BE2C (cell line): ENCODE data around the gene MAP2K4.

Experiments used
- DNase-seq: peaks from one replicate; pipeline ENCODE4 v3.0.0-alpha.2; 2020
- H3K27me3 ChIP-seq: fragments of 250-450 bp; sonication (Bioruptor Pico); 2 replicates; pipeline ENCODE4 v1.5.1; 2020; ENCODE audit warnings: mild to moderate bottlenecking
- H3K36me3 ChIP-seq: fragments of 250-450 bp; sonication (Bioruptor Pico); 2 replicates; pipeline ENCODE4 v1.5.1; 2020; ENCODE audit warnings: mild to moderate bottlenecking
- H3K4me1 ChIP-seq: fragments of 250-450 bp; sonication (Bioruptor Pico); 2 replicates; pipeline ENCODE4 v1.5.1; 2020
- H3K4me3 ChIP-seq: 2 replicates; pipeline ENCODE4 v1.5.1; 2011; ENCODE audit warnings: low read depth, low read length
- H3K9me3 ChIP-seq: fragments of 250-450 bp; sonication (Bioruptor Pico); 2 replicates; pipeline ENCODE4 v1.5.1; 2020
- TF ChIP-seq, protein P1 (sequence below): IDR thresholded peaks from 2 replicates; pipeline ENCODE4 v1.5.1; 2012; ENCODE audit warnings: mild to moderate bottlenecking, low read depth, low read length

Gene MAP2K4

DNA sequence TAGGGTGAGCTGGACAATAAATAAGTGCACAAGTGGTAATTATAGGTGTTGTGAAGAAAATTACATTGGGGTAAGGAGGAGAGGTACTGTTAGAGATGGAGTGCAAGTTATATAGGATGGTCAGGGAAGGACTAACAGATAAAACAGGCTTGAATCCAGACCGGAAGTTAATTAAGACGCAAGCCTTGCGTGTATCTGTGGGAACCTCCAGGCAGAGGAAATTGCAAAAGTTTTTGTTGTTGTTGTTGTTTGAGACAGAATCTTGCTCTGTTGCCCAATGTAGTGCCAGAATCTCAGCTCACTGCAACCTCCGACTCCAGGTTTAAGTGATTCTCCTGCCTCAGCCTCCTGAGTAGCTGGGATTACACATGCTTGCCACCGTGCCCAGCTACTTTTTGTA lies 21.0 kb upstream of the MAP2K4 start:
- no peak overlapping the region for H3K4me3 ChIP-seq
- DNase-seq = no peak
- H3K4me1 ChIP-seq = no peaks in the 10 kb centered on the region
- no peaks in the 10 kb centered on the region for H3K36me3 ChIP-seq
- H3K9me3 ChIP-seq = no peaks in the 10 kb centered on the region
- H3K27me3 ChIP-seq = no peaks in the 10 kb centered on the region
- TF ChIP-seq, protein P1, sequence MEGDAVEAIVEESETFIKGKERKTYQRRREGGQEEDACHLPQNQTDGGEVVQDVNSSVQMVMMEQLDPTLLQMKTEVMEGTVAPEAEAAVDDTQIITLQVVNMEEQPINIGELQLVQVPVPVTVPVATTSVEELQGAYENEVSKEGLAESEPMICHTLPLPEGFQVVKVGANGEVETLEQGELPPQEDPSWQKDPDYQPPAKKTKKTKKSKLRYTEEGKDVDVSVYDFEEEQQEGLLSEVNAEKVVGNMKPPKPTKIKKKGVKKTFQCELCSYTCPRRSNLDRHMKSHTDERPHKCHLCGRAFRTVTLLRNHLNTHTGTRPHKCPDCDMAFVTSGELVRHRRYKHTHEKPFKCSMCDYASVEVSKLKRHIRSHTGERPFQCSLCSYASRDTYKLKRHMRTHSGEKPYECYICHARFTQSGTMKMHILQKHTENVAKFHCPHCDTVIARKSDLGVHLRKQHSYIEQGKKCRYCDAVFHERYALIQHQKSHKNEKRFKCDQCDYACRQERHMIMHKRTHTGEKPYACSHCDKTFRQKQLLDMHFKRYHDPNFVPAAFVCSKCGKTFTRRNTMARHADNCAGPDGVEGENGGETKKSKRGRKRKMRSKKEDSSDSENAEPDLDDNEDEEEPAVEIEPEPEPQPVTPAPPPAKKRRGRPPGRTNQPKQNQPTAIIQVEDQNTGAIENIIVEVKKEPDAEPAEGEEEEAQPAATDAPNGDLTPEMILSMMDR = no peak

DNA sequence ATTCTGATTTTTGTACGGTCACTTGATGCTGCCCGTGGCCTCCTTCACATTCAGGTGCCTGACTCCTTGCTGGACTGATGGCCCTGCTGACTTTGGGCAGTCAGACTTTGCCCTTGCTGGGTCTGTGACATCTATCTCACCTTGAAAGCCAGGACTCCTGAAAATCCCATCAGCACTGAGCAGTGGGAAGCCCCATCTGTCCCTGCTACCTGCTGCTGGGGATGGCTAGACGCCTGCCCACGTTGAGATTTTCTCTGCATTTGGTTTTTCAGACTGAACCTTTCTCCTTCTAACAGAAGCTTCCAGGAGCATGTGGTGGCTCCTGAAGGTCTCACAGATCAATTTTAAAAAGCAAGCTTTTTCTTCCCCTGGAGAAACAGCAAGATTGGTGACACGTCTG lies 13.2 kb upstream of the MAP2K4 start:
- Histone ChIP-seq H3K36me3 (no peaks in the 10 kb centered on the region), H3K4me1 (no peaks in the 10 kb centered on the region), H3K9me3 (no peaks in the 10 kb centered on the region), H3K4me3 (no peak overlapping the region), H3K27me3 (no peaks in the 10 kb centered on the region)
- DNase-seq = no peak
- TF ChIP-seq, protein P1 = no peak

DNA sequence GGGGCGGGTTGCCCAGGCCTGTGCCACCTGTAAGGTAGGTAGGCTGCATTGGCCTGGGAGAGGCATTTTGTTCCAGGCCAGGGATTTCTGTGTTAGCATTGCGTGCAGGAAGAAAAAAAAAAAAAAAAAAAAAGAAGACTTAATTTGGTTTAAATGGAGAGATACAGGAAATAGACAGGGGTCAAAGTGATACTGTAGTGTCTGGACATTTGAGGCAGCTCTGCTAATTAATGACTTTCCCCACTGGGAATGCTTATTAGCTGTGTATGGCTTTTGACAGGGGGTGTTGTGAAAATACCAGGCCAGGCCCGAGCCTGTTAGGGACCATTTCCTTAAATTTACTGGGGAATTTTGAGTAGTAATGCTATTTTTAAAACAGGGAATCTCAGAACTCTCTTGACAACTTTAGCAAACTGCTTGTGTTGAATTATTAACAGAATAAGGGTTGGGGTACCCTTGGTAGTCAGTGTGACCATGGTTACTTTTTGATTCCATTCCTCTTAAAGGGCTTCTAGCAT lies 1.0 kb downstream of the MAP2K4 start:
- DNase-seq = no peak
- Histone ChIP-seq H3K4me3 (peak overlapping the region; percentile 56), H3K36me3 (no peaks in the 10 kb centered on the region), H3K9me3 (no peaks in the 10 kb centered on the region), H3K4me1 (no peaks in the 10 kb centered on the region), H3K27me3 (no peaks in the 10 kb centered on the region)
- TF ChIP-seq, protein P1 = no peak

DNA sequence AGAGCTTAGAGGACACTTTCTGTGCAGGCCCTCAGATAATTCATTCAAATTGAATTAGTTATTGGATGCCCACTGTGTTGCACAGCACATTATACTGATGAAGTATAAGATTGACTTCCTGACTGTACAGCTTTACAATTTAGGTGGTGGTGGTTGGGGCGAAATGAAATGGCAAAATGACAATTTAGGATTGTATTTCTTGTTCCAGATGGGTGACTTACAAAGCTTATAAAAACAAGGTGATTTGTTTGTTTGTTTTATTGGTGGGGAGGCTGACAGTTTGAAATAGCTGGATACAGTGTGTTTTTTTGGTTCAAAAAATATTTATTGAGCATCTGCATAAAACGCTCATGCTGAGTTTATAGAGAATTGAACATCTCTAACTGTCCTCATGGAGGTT lies 1.6 kb downstream of the MAP2K4 start:
- TF ChIP-seq, protein P1 = no peak
- DNase-seq = no peak
- no peaks in the 10 kb centered on the region for H3K27me3 ChIP-seq
- peak overlapping the region; percentile 56; the same call in 1 of the 2 replicates for H3K4me3 ChIP-seq
- no peaks in the 10 kb centered on the region for H3K9me3 ChIP-seq
- H3K36me3 ChIP-seq = no peaks in the 10 kb centered on the region
- no peaks in the 10 kb centered on the region for H3K4me1 ChIP-seq

DNA sequence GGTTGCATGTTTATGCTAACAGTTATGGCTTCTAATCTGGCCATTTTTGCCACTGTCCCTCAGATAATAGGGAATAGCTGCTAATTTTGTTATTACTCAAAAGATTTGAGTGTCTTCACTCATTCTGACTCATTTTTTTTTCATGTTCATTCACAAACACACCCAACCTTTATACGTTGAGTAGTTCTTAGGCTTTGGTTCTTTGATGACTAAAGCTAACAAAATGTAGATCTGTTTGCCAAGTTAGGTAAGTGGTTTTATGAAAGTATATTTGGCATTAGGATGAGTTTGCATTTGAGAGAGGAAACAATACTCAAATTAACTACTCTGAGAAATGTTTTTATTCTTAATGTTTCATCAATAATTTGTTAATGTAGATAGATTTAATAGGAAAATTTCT lies 3.6 kb downstream of the MAP2K4 start:
- Histone ChIP-seq H3K27me3 (no peaks in the 10 kb centered on the region), H3K4me1 (no peaks in the 10 kb centered on the region), H3K9me3 (no peaks in the 10 kb centered on the region), H3K36me3 (no peaks in the 10 kb centered on the region), H3K4me3 (no peak overlapping the region)
- DNase-seq = no peak
- TF ChIP-seq, protein P1 = no peak

DNA sequence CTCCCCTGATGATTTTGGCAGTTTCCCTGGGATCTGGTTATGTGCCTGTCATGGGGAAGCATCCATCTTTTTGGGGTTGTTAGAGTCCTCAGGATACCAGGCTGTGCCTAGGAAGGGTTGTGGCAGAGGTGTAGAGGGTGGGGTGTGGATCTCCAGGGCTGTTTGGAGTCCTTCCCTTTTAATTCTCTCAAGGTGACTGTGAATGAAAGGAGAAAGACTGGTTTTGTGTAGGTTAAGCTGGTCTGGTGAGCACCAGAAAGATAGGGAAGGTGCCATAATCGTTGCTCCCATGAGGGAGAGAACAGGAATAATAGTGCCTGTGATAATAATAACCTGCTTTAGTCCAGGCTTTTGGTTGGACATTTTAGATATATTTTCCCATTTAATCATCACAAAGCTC lies 7.0 kb downstream of the MAP2K4 start:
- H3K4me1 ChIP-seq = no peaks in the 10 kb centered on the region
- no peak for DNase-seq
- H3K9me3 ChIP-seq = no peaks in the 10 kb centered on the region

More for the DNA sequence above, 7.0 kb downstream of the MAP2K4 start:
- TF ChIP-seq, protein P1 = no peak
- Histone ChIP-seq H3K4me3 (no peak overlapping the region), H3K36me3 (no peaks in the 10 kb centered on the region), H3K27me3 (no peaks in the 10 kb centered on the region)
